ENCODE data around the gene TMEM94. TPM values are rescaled to one million over a fixed set of nuclear protein-coding genes. Genes with fewer than 3 reads are reported as not detected.

The TMEM94 gene
- total and polyA plus RNA-seq, 2 of the 13 experiments (the other 11 are each of a cell fraction or from before 2014, with no cell fraction given), result 32.6 to 134 TPM

GRCh38 chr17:75525806-75526554, 69.5 kb downstream of the TMEM94 start (continued):
- TF ChIP-seq SMARCE1 (IDR thresholded peaks at IDR 0.05; ENCODE audit: borderline replicate concordance) (no peak), STAT5B (CRISPR knock-in tag; IDR thresholded peaks at IDR 0.05) (no peak), ZSCAN20 (CRISPR knock-in tag; IDR thresholded peaks at IDR 0.05; ENCODE audit: borderline replicate concordance) (peak; percentile 22; the same call in 1 of the 2 replicates), PHB2 (IDR thresholded peaks at IDR 0.05; ENCODE audit: partially characterized antibody) (no peak), ARNT2 (CRISPR knock-in tag; IDR thresholded peaks at IDR 0.05; ENCODE audit: low read depth) (no peak; the same call in 1 of the 2 replicates), MIER3 (CRISPR knock-in tag; IDR thresholded peaks at IDR 0.05; ENCODE audit: borderline replicate concordance) (no peak), ADNP (CRISPR knock-in tag; IDR thresholded peaks at IDR 0.05) (no peak), CENPX (CRISPR knock-in tag; IDR thresholded peaks at IDR 0.05) (no peak), NFIB (CRISPR knock-in tag; IDR thresholded peaks at IDR 0.05; ENCODE audit: borderline replicate concordance) (no peak), MED1 (CRISPR knock-in tag; IDR thresholded peaks at IDR 0.05) (peak; percentile 18; the same call in 1 of the 2 replicates), GABPB1 (CRISPR knock-in tag; IDR thresholded peaks at IDR 0.05) (peak; percentile 57; the same call in 1 of the 2 replicates), ZNF225 (CRISPR knock-in tag; IDR thresholded peaks at IDR 0.05) (0 out of 2 replicates have a peak, but pooled peaks have one; percentile 20), SNAPC2 (CRISPR knock-in tag; IDR thresholded peaks at IDR 0.05) (0 out of 2 replicates have a peak, but pooled peaks have one; percentile 13), ZNF280B (CRISPR knock-in tag; IDR thresholded peaks at IDR 0.05; ENCODE audit: borderline replicate concordance) (peak; percentile 87), SAP130 (CRISPR knock-in tag; IDR thresholded peaks at IDR 0.05; ENCODE audit: low read depth) (peak; percentile 87), SUZ12 (IDR thresholded peaks at IDR 0.05; ENCODE audit: low read depth, low read length) (no peak), DR1 (CRISPR knock-in tag; IDR thresholded peaks at IDR 0.05) (no peak), ARID3A (IDR thresholded peaks at IDR 0.05; ENCODE audit: low read depth, low read length) (no peak), ZNF570 (CRISPR knock-in tag; IDR thresholded peaks at IDR 0.05; ENCODE audit: borderline replicate concordance) (no peak), ZNF460 (CRISPR knock-in tag; IDR thresholded peaks at IDR 0.05; ENCODE audit: borderline replicate concordance) (no peak), ZSCAN22 (CRISPR knock-in tag; IDR thresholded peaks at IDR 0.05) (no peak), ZFP82 (CRISPR knock-in tag; IDR thresholded peaks at IDR 0.05; ENCODE audit: borderline replicate concordance) (no peak), ZMYM3 (CRISPR knock-in tag; IDR thresholded peaks at IDR 0.05) (no peak), HNF4A (CRISPR knock-in tag; IDR thresholded peaks at IDR 0.05) (peak; percentile 70), REL (CRISPR knock-in tag; conservative IDR thresholded peaks at IDR 0.05) (no peak), ZNF746 (CRISPR knock-in tag; IDR thresholded peaks at IDR 0.05) (peak; percentile 48; the same call in 1 of the 2 replicates), FOSL2 (CRISPR knock-in tag; IDR thresholded peaks at IDR 0.05) (no peak)
- TF ChIP-seq, protein P1, sequence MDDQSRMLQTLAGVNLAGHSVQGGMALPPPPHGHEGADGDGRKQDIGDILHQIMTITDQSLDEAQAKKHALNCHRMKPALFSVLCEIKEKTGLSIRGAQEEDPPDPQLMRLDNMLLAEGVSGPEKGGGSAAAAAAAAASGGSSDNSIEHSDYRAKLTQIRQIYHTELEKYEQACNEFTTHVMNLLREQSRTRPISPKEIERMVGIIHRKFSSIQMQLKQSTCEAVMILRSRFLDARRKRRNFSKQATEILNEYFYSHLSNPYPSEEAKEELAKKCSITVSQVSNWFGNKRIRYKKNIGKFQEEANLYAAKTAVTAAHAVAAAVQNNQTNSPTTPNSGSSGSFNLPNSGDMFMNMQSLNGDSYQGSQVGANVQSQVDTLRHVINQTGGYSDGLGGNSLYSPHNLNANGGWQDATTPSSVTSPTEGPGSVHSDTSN (CRISPR knock-in tag; IDR thresholded peaks at IDR 0.05; ENCODE audit: borderline replicate concordance), result 0 out of 2 replicates have a peak, but pooled peaks have one; percentile 26

Measured in HepG2 (cell line).